Effector CD8-positive, alpha-beta T cell (primary cell): ENCODE data around the gene CEP295NL.

ENCODE experiments used
- DNase-seq: peaks from one replicate; lab custom pipeline; 2025; lab: John Stamatoyannopoulos, UW

CEP295NL gene

DNA sequence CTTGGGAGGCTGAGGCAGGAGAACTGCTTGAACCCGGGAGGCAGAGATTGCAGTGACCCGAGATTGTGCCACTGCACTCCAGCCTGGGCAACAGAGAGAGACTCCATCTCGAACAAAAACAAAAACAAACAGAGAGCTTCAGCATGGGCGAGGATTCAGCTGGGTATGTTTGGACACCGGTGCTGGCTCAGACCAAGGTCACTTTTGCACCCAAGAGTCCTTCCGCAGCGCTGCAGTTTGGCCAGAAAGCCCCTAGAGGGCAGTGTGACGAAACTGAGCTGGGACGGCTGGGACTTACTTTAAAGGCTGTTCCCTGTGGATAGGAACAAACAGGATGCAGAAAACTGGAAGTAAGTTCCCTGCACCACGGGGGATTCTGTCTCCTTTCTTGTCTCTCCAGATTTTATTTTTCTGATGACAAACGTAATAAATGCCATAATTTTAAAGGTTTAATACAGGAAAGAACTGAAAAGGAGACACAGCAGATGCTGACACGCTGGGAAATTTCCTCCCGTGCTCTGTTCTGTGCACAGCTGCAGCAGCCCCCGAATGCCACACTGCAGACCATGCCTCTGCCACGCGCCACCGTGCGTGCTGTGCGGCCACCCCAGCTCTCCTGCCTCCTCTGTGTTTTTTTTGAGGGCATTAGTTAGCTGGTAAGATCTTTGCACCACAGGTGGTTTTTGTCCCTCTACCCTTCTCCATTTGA lies 37.2 kb downstream of the CEP295NL start:
- DNase-seq = peak; percentile 59

DNA sequence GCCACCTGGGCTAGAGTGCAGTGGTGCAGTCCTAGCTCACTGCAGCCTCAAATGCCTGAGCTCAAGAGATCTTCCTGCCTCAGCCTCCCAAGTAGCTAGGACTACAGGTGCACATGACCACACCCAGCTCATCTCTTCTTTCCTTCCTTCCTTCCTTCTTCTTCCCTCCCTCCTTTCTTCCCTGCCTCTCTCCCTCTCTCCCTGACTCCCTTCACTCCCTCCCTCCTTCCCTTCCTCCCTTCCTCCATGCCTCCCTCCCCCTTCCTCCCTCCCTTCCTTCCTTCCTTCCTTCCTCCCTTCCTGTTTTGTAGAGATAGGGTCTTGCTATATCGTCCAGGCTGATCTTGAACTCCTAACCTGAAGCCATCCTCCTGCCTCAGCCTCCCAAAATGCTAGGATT lies 38.9 kb downstream of the CEP295NL start:
- DNase-seq = no peak

DNA sequence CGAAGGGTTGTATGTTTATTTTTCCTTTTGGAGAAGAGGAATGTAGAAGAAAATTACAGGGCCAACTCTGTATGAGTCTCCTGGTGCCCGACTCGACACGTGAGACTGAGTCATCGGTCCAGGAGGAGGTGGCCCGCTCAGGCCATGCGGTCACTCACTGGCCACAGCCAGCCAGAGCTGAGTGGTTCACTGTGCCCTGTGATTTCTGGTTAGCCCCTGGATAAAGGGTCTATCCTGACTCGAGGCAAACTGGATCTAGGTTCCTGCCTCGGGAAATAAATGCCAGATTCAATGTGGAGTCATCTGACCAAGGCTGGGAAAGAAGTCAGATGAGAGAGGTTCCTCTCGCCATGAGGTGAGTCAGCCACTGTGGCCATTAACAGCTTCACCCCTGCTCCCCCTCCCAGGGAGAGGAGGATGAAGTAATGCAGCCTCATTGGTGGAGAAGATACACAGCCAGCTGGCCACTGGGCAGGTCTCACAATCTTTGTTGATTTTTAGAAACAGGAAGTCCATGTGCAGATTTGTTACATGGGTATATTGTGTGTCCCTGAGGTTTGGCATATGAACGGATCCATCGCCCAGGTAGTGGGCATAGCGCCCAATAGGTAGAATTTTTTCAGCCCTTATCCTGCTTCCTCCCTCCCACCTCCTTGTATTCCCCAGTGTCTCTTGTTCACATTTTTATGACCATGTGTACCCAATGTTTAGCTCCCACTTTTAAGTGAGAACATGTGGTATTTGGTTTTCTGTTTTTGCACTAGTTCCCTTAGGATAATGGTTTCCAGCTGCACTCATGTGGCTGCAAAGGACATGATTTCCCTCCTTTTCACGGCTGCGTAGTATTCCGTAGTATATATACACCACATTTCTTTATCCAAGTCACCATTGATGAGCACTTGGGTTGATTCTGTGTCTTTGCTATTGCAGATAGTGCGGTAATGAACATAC lies 40.7 kb downstream of the CEP295NL start:
- no peak for DNase-seq

DNA sequence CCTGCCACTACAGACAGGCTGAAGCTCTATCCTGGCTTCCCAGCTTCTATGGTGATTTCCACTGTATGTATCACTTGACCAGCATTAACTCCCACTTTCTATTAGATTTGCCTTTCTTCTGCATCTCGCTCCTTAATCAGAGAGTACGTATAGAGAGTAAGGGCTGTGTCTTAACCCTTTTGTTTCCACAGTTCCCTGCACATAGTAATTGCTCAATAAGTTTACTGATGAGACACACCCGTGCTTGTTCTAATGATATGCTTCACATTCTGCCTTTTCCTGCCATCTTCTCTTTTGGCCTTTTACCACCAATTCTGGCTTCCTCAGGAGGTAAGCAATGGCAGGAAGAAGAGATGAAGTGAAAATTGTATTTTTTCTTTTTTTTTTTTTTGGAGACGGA lies 41.8 kb downstream of the CEP295NL start:
- no peak for DNase-seq

DNA sequence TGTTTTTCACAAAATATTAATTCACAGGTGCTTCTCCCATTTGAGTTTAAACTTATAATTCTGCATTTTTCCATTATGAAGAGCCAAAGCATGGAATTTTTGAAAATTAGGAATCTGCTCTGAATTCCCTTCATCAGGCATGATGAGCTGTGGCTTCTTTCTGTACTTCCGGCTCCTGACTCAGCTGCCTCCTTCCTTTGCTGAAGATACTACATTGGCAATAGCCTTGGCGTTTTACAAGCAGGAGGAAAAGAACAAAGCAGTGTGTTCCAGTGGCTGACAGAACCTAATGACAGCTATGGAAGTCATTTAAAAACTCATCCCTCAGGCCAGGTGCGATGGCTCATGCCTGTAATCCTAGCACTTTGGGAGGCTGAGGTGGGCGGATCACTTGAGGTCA lies 44.0 kb downstream of the CEP295NL start:
- no peak for DNase-seq

DNA sequence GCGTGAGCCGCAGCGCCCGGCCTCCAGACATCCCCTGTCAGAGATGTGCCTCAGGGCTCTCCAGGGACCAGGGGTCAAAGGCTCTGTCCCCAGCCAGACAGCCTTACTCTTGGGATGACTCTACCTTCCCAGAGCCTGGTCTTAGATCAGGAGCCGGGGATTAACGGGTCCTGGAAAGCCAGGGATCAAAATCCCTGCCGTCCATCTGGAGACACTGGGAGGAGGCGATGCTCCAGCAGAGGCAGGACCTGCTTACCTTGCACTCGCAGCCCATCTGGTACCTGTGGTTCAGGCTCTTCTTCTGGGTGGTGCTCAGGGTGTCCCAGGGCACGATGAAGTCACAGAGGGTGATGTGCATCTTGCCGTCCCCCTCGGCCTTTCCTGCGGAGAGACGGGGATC lies 45.7 kb downstream of the CEP295NL start:
- no peak for DNase-seq

DNA sequence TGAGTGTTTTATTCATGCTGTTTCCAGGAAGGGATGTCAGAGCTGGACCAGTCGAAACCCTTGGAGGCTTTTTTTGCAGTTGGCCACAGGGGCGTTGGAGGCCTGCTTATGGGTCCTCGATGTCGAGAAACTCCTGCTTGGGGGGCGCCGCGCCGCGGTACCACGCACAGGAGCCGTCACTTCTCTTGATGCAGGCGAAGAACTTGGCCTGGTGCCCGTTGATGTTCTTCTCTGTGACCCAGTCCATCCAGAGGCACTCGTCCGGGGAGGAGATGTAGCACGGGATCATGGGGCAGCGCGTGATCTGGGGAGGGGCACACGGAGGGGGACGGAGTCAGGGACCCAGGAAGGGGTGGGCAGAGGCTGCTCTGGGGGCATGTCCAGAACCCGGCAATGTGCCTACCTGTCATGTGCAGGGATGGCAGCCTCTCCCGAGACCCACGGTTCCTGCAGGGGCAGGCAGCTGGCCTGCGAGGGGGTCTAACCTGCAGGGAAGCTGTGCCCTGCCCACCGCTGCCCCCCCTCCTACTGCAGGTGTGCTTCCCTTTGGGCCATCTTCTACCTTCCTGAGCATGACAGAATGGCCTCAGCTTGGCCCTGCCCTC lies 47.3 kb downstream of the CEP295NL start:
- no peak for DNase-seq

DNA sequence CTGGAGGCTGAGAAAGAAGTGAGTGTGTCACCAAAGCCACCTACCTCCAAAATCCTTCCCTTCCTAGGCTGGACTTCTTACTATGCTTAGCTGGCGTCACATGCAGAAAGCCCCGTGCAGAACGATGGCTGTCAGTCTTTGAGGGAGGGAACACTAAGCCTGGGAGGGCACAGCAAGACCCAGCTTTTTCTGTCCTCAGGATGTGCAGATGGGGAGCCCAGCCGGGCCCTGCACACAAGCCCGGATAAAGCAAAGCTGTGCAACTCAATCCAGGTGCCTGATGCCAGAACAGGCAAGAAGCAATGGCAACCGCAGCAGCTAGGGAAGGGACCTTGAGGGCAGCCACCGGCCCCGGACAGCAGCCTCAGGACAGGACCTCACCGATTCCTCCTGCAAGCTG lies 48.5 kb downstream of the CEP295NL start:
- no peak for DNase-seq

DNA sequence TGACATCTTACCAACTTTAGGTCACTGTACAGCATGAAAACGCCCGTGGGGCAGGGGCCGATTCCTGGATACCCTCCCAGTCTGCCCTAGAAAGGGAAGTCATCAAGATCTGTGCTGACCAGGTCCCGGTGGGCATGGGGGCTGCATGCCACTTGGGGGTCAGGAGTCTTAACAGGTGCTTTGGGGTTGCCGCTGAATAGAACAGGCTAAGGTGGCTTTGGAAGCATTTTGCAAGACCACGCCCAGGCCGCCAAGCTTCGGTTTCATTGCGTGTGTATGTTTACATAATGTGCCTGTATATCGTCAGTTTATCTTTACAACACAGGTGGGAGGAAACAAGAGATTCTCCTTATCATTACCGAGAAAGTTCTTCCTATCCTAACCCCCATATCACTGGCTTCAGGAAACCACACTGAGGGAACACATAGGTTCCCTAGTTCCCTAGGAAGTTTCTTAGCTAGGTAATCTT lies 49.0 kb downstream of the CEP295NL start:
- DNase-seq = no peak

DNA sequence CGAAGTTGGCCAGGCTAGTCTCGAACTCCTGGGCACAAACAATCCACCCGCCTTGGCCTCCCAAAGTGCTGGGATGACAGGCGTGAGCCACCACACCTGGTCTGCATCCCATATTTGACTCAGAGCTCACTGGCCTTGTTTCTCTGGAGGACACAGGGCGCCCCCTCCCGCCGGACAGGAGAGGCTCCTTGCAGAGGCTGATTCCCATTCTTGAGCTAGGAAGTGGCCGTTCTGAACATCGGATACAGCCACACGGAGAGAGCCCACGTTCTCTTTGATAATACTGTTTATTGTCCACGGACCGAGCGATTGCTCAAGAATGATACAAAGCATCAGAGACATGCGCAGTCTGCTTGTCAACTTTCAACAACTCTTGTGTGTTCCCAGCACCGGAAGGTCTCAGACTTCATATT lies 50.3 kb downstream of the CEP295NL start:
- no peak for DNase-seq

DNA sequence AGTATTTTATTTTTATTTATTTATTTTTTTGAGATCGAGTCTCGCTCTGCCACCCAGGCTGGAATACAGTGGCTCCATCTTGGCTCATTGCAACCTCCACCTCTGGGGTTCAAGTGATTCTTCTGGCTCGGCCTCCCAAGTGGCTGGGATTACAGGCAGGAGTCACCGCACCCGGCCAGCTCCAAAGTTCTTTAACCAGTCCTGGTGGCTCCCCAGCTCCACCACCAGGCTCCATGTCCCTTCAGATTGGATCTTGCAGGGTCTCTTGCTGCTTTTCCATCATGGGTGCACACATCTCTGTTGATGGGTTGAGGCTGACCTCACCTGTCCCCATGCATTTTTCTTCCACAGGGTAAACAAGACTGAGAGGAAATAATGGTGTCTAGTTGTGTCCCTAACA lies 54.0 kb downstream of the CEP295NL start:
- no peak for DNase-seq

DNA sequence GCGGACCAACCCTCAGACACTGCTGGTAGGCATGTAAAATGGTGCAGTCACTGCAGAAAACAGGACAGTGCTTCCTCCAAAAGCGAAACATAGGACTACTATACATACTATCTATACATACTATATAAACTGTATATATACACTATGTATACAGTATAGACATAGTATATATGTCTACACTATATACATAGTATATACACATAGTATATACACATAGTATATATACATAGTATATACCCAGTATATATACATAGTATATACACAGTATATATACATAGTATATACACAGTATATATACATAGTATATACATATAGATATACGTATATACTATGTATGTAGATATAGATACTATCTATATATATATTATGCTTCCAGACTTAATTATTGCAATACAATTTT lies 55.9 kb downstream of the CEP295NL start:
- DNase-seq = no peak

DNA sequence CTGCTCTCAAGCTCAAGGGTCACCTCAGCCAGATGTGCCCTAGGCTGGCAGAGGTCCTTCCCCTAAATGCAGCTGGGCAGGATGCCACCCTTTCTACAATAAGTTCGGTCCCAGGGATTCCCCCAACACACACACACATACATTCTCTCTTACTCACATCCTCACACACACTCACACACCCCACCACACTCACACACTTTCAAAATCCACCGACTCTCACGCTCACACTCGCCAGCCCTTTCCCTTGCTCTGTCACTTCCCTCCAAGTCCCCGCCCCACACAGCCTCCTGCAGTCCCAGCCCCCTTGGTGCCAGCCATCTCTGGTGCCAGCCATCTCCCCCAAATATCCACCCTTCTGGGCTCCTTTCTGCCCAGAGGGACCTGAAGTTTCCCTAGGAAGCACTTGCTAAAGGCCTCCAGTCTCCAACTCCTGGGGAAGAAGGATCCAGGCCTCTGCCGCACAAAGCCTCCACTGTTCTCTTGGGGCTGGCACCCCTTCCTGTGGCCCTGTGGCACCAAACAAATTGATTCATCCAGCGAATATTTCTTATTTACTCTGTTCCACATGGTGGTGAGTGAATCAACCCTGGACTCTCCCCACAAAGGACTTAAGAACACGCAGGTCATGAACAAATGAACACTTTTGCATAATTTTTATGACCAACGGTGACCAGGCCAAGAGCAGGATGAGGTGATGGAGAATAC lies 58.5 kb downstream of the CEP295NL start:
- no peak for DNase-seq

DNA sequence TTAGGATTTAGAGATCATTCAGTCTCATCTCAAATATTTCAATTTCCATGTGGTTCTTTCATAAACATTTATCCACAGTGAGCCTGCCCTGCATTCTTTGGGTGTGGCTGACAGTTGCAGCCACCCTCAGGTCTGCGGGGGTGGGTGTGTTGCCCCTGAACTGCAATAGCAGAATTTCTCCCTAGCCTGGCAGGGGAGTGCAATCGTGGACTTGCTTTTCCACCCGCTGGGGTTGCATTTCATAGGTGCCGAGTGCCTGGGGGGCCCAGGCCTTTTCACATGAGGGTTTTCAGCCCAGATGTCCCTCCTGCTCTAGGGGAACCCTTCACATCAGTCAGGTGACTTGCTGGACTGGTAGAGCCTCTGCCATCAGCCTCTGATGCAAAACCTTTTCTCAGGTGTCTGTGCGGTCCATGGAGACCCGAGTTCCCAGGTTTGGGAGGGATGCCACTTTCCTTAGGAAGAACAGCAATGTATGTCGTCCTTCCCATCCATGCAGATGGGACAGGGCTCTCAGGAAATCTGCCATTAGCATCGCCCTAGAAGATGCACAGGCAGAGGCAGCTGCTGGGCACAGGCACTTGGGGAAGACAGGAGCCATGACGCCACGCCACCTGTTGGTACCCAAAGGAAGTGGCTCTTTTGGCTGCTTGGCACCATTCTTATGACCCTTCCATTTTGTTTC lies 60.0 kb downstream of the CEP295NL start:
- DNase-seq = no peak

DNA sequence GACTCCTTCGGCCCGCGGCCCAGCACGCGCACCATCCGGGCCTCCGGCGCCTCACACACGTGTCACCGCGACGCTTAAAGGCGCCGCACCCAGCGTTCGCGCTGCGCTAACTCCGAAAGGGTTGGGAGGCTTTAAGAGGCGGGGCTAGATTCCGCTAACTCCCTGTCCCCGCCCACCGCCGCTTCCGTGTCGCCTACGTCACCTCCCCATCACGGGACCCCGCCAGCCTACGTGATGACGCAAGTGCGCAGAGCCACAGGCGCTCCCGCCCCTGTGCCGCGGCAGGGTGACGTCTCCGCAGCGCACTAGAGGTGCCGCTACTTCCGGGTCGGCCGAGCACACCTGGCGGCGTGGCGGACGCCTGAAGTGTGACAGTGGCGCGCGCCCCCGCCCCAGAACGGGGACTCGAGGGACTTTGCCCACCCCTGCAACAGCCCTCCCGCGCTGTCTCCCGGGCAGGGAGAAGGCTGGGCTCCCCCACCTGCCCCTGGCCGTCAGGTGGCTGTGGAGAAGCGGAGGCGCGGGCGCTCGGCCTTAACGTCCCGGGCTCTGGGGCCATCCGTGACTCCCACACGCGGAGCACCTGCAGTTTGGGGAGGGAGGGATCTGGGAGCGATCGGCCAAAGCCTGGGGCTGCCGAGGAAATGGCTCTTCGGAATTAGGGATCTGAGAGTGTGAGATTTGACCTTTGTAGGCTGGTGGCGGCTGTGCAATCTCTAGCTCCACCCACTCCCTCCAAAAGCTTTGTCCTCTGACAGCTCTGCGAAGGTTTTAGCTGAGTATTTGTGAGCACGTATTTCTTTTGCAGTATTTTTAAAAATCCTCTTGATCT lies 62.0 kb downstream of the CEP295NL start, which contains the start of gene USP36:
TSS of gene USP36 (minus strand) at position 35 of the 832 bp plus-strand sequence. CDS start 4,451 bp downstream, outside the sequence.
- peak; percentile 99 for DNase-seq
